Left lung (tissue), 10 donors: ENCODE results near the gene AGBL1. TPM values are rescaled to one million over a fixed set of nuclear protein-coding genes. Genes with fewer than 3 reads are reported as not detected.

Source experiments
- ATAC-seq: fragments of 200-7000 bp; cut with Tn5 transposase; one replicate; pipeline ENCODE4 v1.9.1; 2020; ENCODE audit warnings: moderate library complexity
- DNase-seq, 4 donors: peaks; one replicate each; pipeline ENCODE4 v3.0.0-alpha.2; 2013 to 2020
- H3K27ac ChIP-seq, 2 donors: fragments of 200-600 bp; sonication (generic) in 1 of 2; one replicate each; pipeline versions ENCODE4 v1.5.0 to v1.8.0; 2020 to 2021
- H3K27me3 ChIP-seq, 2 donors: fragments of 200-600 bp; sonication (generic) in 1 of 2; one replicate each; pipeline versions ENCODE4 v1.5.0 to v1.8.0; 2020 to 2021
- H3K36me3 ChIP-seq, 2 donors: fragments of 200-600 bp; sonication (generic) in 1 of 2; one replicate each; pipeline versions ENCODE4 v1.5.0 to v1.8.0; 2020 to 2021
- H3K4me1 ChIP-seq, 2 donors: fragments of 200-600 bp; one replicate each; pipeline ENCODE4 v1.8.0; 2021
- H3K4me3 ChIP-seq, 2 donors: fragments of 200-600 bp; sonication (generic) in 1 of 2; one replicate each; pipeline versions ENCODE4 v1.5.0 to v1.8.0; 2020 to 2021; ENCODE audit warnings: mild to moderate bottlenecking in 1 of 2
- H3K9me3 ChIP-seq, 2 donors: fragments of 200-600 bp; sonication (generic) in 1 of 2; one replicate each; pipeline versions ENCODE4 v1.5.0 to v1.8.0; 2020 to 2021
- CTCF ChIP-seq, 2 donors: fragments of 200-600 bp; sonication (generic) in 1 of 2; IDR thresholded peaks; one replicate each; pipeline versions ENCODE4 v1.5.0 to v1.8.0; 2021; ENCODE audit warnings: antibody characterized with exemption in 2 of 2
- intact Hi-C, 2 donors: fragments of 100-400 bp; cut with DNase I; formaldehyde crosslinking; loops; one replicate each; pipeline versions ENCODE4 v1.11.2 to v1.14.2; 2022
- polyA plus RNA-seq, 6 donors: library from polyadenylated mRNA; unstranded; fragments of 120-200 nt; gene quantifications; one replicate each; pipeline ENCODE4 v1.2.1, GENCODE V29; 2013; ENCODE audit not compliant: insufficient read length in 6 of 6
- total RNA-seq, 2 donors: library from RNA; stranded (reverse); fragmentation: NEBNext Ultra II Directional; extraction: Animal tissue kit (Norgen Biotek cat#: 25700); gene quantifications; one replicate each; pipeline ENCODE4 v1.2.1, GENCODE V29; 2021
- donor health status: DM: no; HTN: yes; CAD: no.
- donor health status: DM: no; HTN: no; CAD: no.

Gene AGBL1
- total and polyA plus RNA-seq, 8 donors, result 0.01 to 3.3 (median 0.11) TPM; not detected in 1

GRCh38 chr15:86776145-86776544, 696.5 kb downstream of the AGBL1 start:
- no peak overlapping the region for H3K27ac ChIP-seq
- no peak for ATAC-seq
- intact Hi-C loops, result no loop called here

GRCh38 chr15:86796521-86796920, 716.9 kb downstream of the AGBL1 start:
- H3K4me1 ChIP-seq, result no peaks in the 10 kb centered on the region
- ATAC-seq (no peak), DNase-seq (no peak)
- H3K9me3 ChIP-seq, result no peaks in the 10 kb centered on the region
- no peak overlapping the region for H3K4me3 ChIP-seq
- no peak overlapping the region for H3K27ac ChIP-seq
- no peaks in the 10 kb centered on the region for H3K36me3 ChIP-seq
- H3K27me3 ChIP-seq, result no peaks in the 10 kb centered on the region
- no peak for TF ChIP-seq CTCF (IDR thresholded peaks at IDR 0.05)
- intact Hi-C loops, result no loop called here

More at GRCh38 chr15:86776145-86776544, 696.5 kb downstream of the AGBL1 start:
- TF ChIP-seq CTCF (IDR thresholded peaks at IDR 0.05), result no peak
- no peak for DNase-seq
- Histone ChIP-seq H3K4me3 (no peak overlapping the region), H3K36me3 (no peaks in the 10 kb centered on the region), H3K9me3 (no peaks in the 10 kb centered on the region), H3K27me3 (no peaks in the 10 kb centered on the region), H3K4me1 (no peaks in the 10 kb centered on the region)

DNA sequence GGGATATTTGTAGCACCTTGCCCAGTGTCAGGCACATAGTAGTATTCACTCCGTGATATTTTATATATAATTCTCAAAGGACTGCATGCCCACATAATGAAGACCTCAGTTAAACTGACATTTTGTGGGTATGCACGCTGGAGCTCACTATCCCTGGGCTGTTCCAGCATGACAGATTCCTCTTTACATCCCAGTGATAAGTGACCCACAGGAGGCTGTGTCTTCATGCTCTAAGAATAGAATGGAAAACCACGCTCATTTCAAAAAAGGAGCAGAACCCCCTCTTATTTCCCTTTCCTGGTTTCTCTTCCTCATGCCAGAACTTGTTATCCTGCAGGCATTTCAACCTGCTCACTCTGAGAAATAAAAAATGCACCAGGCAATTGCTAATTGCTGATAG, 717.5 kb downstream of the AGBL1 start:
- Histone ChIP-seq H3K4me3 (no peak overlapping the region), H3K4me1 (no peaks in the 10 kb centered on the region), H3K36me3 (no peaks in the 10 kb centered on the region), H3K27me3 (no peaks in the 10 kb centered on the region), H3K27ac (no peak overlapping the region), H3K9me3 (no peaks in the 10 kb centered on the region)
- ATAC-seq (no peak), DNase-seq (no peak)
- no peak for TF ChIP-seq CTCF (IDR thresholded peaks at IDR 0.05)
- intact Hi-C loops, result no loop called here

- H3K27me3 ChIP-seq, result no peaks in the 10 kb centered on the region
- intact Hi-C loops, result no loop called here
Observed at GRCh38 chr15:86799226-86799625, 719.6 kb downstream of the AGBL1 start.

GRCh38 chr15:86802244-86802643, 722.6 kb downstream of the AGBL1 start:
- TF ChIP-seq CTCF (IDR thresholded peaks at IDR 0.05), result no peak
- Histone ChIP-seq H3K36me3 (no peaks in the 10 kb centered on the region), H3K27me3 (no peaks in the 10 kb centered on the region), H3K4me1 (no peaks in the 10 kb centered on the region), H3K9me3 (no peaks in the 10 kb centered on the region), H3K27ac (no peak overlapping the region), H3K4me3 (no peak overlapping the region)
- DNase-seq (no peak), ATAC-seq (no peak)
- intact Hi-C loops, result no loop called here

More at GRCh38 chr15:86799226-86799625, 719.6 kb downstream of the AGBL1 start:
- DNase-seq, result no peak
- Histone ChIP-seq H3K27ac (no peak overlapping the region), H3K36me3 (no peaks in the 10 kb centered on the region), H3K9me3 (no peaks in the 10 kb centered on the region), H3K4me3 (no peak overlapping the region), H3K4me1 (no peaks in the 10 kb centered on the region)
- TF ChIP-seq CTCF (IDR thresholded peaks at IDR 0.05), result no peak
- ATAC-seq, result no peak
